ENCODE results near the gene FANCC.
"Not testable (repeated sequence)": the region's sequence is repeated elsewhere in the genome, so short reads cannot be mapped to it uniquely, and the experiment has no call there.

FANCC gene

DNA sequence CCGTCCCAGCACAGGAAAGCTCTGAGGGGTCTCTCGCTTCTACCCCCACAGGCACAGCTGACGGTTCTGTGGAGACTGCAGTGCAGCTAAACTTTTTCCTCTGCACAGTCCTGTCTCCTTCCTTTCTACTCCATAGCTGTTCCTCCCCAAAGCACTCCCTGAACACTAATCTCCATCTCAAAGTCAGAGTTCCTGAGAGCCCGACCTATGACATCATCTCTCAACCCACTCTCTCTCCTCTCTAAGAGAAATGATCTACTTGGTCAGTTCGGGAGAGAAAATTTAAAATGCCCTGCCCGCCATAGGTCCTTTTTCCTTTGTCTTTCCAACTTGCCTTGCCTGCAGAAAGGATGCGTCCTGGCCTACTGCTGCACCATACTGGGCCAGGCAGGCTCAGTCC, 90.6 kb downstream of the FANCC start:
- no peak for DNase-seq (ENCODE audit: low read depth)

DNA sequence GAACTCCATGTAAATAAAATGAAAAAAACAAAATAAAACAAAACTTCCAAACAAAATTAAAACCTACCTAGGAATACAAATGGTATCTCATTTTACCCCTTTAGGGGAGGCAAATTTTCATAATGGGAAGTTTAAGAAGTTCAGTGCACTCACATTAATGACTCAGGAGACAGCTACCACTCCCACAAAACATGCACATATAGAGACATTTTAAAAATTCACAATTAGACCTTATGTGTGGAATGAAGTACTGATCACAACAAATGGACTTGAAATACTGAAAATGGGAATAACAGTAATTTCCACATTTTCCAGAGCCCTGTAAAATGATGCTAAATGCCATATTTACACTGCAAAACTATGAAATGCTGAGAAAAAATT, 91.8 kb downstream of the FANCC start:
- no peak for DNase-seq (ENCODE audit: low read depth)

DNA sequence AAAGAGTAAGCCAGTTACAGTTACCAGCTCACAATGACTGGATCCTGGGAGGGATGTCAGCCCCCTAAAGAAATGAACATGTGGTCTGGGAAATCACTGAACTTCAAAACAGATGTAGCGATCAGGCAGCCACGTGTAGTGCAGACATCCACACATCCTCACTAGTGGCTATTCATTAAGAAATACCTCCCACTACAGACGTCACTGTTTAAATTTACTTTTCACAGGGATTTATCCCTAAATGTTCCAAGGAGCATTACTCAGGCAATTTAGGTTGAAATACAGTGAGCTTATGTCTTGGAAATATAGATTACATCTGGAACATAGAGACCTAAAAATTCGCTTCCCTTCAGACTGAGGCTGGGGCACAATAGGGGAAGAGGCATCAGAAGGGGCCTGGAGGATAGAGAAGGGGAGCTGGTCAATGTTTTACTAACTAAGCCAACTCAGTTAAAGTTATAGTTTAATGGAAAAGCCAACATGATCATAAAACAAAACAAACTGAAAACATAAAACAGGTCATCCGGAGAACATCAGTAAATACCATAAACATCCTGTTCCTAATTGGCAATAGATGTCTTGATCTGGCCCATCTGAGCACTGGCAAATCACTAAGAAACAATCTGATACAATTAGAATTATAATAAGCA, 92.3 kb downstream of the FANCC start:
- DNase-seq (ENCODE audit: low read depth) = no peak

DNA sequence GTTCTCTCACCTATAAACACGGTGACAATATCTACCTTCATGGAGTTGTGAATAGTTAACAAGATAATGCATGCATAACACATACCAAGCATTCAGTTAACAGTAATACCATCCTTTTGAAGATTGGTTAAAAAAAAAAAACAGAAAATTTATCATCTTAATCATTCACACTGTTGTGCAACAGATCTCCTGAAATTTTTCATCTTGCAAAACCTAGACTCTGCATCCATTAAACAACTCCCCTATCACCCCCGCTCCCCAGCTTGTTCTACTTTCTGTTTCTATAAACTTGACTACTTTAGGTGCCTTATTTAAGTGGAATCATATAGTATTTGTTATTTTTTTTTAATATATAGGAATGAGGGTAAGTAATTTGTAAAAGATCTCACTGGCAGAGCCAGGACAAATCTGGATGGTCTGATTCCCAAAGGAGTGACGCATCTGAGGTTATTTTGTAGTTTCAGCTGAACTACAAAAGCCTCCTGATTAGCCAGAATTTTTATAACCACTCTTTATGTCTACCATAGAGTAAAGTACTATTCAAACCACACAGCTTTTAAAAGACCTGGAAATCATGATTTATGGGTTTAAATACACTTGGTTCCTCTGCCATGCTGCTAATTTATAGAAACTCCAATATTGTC, 93.0 kb downstream of the FANCC start:
- DNase-seq (ENCODE audit: low read depth) = peak; percentile 62

DNA sequence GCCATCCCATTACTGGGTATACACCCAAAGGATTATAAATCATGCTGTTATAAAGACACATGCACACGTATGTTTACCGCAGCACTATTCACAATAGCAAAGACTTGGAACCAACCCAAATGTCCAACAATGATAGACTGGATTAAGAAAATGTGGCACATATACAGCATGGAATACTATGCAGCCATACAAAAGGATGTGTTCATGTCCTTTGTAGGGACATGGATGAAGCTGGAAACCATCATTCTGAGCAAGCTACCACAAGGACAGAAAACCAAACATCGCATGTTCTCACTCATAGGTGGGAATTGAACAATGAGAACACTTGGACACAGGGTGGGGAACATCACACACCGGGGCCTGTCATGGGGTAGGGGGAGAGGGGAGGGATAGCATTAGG, 97.2 kb downstream of the FANCC start:
- not testable (repeated sequence) for DNase-seq (ENCODE audit: low read depth)

DNA sequence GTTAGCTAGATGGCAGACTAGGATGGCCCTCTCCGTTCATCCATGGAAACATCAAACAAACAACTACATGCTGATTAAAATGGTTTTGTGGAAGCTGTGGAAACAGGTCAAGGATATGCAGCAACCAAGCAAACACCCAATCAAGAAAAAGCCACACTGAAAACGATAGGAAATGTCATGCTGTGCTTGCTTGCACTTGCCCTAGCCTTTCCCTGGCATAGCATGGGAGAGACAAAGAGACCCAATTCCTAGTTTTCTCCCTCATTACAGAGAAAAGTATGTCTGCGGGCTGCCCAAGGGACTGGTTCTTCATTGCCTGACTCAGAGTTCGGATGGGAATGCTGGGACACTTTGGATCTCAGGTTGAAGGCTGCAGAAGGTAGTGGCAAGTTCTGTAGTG, 98.7 kb downstream of the FANCC start:
- no peak for DNase-seq (ENCODE audit: low read depth)

DNA sequence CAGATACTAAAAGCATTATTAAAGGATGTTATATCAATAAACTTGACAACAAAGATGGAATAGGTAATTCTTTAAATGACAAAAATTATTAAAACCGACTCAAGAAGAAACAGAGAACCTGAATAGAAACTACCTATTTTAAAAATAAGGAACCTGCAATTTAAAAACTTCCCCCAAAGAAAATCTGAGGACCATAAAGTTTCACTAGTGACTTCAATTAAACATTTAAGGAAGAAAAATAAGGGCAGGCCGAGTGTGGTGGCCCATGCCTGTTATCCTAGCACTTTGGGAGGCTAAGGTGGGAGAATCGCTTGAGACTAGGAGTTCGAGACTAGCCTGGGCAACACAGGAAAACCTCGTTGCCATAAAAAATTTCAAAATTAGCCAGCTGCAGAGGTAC, 99.6 kb downstream of the FANCC start:
- no peak for DNase-seq (ENCODE audit: low read depth)

DNA sequence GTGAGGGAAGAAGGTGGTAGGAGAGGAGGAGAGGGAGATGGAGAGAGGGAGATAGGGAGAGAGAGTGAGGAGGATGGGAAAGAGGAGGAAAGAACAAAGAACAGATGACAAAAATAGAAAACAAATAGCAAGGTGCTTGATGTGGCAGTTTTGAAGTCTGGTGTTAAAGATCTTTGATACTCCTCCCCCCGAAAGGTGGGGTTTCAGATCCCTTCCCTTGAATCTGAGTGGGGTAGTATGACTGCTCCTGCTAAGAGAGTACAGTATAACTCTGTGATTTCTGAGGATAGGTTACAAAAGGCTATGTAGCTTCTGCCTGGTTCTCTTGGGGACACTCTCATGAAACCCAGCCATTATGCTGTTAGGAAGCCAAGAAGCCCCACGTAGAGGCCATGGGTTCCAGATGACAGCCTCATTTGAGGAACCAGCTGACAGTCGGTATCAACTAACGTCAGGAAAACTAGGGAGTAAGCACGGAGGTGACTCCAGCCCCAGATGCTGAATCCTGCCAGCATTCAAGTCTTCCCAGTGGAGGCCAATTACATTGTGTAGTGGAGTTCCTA, 102.1 kb downstream of the FANCC start:
- no peak for DNase-seq (ENCODE audit: low read depth)

DNA sequence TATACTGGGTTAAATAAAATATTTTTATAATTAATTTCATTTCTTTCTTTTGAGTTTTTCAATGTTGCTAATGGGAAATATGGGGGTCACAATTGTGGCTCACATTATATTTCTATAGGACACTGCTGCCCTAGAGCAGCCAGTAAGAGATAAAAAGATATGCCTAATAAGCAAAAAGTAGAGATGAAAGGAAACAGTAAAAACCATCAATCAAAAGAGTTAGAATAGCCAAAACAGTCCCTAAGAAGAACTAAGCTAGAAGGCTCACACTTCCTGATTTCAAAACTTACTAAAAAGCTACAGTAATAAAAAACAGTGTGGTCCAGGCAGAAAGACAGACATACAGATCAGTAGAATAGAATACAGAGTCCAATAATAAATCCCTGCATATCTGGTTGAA, 104.4 kb downstream of the FANCC start:
- DNase-seq (ENCODE audit: low read depth) = no peak

DNA sequence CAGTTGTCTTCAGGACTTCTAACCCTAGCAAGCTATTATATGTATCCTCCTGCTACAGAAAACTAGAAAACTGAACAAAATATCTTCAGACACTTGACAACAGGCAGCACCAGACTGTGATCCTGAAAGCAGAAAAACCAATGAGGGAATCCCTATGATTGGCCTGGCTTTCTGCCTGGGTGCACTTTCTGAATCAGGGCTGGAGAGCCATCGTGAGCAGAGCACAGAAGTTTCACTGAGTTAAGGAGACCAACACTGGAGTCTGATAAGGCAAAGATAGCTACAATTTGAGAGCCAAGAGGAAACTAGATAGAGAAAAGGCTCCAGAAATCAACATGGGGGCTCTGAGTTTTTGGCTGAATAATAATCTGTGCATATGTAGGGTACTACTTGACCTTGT, 106.5 kb downstream of the FANCC start:
- DNase-seq (ENCODE audit: low read depth) = no peak

DNA sequence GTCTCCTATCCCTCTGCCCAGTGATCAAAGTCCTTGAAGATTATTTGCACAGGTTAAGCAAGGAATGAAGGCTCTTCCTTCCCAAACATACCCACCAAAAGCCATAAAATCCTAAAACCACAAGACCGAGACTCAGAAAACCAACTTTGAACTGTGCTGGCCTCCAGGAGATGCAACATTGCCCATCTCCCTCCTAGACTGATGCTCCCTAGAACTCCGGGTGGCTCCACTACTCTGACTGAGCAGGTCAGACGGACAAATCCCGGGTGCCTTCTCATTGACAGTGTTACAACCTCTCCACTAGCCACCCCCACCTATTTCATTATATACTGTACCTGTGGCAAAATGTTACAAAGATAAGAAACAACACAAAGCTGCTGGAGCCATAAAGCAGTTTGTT, 110.1 kb downstream of the FANCC start:
- DNase-seq (ENCODE audit: low read depth) = no peak

DNA sequence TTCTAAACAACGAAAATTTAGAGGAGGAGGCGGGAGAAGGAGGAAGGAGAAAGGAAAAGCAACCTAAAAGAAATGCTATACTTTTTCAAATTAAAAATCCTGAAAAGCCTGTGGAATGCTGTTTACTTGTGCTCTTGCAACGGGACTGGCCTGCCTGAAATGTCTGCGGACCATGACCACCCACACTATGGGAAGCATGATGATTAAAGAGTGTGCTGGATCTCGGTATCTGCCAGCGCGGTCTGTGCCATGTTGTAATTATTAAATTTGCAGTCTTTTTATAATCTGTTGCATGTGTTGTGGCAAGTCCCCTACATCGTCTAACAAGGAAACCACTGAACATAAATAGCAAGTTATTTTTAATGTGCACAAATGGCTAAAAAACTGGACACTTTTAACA, 111.4 kb downstream of the FANCC start:
- DNase-seq (ENCODE audit: low read depth) = peak; percentile 51

DNA sequence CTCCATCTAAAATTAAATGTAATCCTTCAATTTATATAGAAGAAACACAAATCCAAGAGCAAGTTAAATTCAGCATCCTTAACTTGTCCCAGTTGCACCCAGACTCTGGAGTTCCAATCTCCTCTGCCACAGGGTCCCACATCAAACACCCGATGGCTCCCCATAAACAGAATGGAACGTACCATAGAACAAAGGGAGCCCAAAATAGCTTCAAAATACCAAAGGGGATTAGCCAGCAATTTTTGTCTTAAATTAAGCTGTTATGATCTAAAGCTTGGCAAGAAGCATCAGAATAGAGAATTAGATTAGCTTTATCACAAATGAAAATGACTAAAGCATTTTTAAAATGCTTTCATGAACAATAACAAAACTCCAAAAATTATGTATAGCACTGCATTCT, 112.8 kb downstream of the FANCC start:
- DNase-seq (ENCODE audit: low read depth) = no peak

DNA sequence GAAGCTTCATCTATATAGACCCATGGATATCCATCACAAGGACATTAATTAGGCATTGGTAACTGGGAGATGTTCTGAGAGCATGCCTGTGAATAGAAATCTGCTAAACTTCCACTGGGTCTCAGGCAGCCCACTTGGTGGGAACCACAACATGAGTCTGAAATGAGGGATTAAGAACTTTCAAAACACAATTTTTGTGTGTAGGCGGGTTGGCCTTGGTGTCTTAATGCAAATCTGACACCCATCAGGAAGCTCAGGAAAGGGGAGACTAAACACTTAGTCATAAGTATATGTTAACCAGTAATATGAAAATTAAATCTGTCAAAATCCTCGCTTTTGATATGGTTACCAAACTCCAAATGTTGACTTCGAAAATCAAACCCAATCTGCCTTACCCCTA, 113.2 kb downstream of the FANCC start:
- no peak for DNase-seq (ENCODE audit: low read depth)

DNA sequence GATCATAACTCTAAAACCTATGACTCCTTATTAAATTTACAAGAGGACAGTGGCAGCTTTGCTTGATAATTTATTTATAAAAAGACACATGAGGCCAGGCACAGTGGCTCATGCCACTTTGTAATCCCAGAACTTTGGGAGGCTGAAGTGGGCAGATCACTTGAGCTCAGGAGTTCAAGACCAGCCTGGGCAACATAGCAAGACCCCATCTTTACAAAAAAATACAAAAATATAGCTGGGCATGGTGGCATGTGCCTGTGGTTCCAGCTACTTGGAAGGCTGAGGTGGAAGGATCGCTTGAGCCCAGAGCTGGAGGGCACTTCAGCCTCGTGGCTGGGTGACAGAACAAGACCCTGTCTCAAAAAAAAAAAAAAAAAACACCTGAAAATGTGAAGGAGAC, 114.5 kb downstream of the FANCC start:
- DNase-seq (ENCODE audit: low read depth) = not testable (repeated sequence)

DNA sequence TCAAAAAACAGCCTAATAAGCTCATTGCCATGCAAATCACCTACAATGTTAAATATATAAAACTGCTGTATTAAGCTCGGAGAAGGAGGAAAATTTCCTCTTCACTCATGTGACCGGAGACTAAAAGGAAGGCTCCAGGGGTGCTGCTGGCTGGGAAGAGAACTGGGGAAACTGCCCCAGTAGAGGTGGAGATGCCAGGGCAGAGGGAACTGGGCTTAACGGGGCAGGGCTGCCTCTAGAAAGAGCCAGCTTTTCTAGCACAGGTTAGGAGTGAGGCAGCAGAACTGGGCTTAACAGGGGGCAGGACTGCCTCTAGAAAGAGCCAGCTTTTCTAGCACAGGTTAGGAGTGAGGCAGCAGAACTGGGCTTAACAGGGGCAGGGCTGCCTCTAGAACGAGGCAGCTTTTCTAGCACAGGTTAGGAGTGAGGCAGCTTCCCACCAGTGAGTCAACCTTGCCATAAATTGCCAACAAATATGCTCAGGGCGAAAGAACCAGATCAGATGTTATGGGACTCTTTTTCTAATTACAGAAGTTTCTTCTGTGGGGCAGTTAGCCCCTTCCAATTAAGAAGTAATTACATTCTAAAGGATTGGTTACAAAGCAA, 115.3 kb downstream of the FANCC start:
- DNase-seq (ENCODE audit: low read depth) = no peak

DNA sequence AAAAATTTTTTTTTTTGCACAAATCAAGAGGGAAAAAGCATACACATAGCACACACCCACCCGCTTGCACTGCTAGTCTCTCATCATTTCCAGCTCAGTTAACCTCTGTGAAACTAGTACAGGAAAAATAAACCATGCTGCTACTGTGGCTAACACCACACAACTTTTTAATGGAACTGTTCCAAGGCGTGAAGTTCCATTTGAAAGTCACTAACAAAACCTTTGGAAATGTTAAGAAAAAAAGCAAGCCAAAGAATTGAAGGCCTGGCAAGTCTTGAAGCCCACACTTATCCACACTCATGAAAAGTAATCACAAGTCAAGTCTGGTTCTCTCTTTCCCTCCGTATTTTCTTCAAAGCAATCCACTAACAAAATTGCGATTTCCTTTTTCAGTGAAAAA, 116.3 kb downstream of the FANCC start:
- peak; percentile 6 for DNase-seq (ENCODE audit: low read depth)

DNA sequence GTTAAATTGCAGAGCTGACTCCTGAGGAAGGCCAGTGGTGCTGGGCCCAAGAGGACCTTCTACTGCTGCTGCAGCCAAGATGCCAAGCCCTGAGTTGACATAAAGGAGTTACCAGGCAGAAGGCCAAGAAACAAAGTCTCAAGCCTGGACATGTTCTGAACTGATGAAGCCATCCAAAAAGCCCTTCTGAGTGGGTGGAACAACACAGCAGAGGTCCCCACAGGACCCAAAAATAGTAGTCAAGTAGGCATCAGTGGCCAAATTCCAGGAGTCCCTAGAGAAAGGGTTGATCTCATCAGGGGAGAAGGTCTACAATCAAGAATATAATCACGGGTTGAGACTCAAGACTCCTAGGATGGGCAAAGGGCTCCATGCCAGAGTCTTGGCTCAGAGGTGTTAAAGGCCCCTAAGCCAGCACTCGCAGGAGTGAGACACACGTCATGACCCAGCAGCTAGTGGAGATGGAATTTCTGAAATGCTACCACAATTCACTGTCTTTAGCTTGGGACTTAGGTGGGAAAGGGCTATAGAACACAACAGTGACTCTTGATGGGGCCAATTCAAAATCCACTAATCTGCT, 119.7 kb downstream of the FANCC start:
- DNase-seq (ENCODE audit: low read depth) = no peak

DNA sequence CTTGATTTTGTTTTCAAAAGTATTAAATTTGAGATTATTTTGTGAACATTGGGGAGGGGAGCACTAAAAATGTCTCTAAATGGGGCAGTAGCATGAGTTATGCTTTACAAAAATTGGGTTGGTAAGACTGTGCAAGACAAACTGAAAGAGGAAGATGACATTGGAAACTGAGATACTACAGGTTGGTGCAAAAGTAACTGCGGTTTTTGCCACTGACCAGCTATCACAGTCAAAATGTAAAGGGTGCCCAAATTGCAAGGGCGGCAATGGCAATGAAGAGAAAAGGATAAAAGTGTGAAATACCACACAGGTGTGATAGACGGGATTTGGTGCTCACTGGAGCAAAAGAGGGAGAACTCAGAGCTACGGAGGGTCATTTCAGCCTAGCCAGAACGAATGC, 124.0 kb downstream of the FANCC start:
- DNase-seq (ENCODE audit: low read depth) = no peak

DNA sequence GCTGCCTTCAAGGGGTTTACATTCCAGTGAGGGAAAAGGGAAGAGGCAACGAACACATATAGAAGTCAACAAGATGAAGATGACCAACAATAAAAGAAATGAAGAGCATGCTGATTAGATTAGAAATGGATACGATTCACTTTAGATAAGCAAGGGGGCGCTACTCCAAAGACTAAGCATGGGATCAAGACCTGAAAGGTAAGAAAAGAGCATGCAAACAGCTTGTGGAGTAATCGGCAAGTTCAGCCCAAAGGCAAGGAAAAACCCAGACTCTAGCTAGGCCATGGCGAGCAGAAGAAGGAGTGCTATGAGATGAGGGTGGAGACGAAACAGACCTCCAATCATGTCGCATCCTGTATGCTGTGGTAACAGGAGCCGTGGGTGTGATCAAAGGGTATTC, 124.4 kb downstream of the FANCC start:
- no peak for DNase-seq (ENCODE audit: low read depth)

DNA sequence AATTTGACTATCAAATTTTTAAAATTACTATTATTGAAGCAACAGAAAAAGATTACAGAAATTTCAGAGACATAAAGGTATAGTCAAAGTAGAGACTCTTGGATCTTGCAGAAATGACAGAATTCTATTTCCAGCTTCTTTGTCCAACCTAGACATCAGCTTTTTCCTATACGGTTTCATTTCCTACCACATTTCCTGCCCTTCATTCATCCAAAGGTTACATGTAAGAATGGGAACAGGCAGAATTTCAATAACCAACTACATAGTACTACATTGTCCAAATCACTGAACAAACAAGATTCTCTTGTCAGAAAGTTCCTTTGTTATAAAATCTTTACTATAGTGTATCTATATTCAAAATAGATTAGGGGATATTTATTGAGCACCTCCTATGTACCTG, 124.9 kb downstream of the FANCC start:
- DNase-seq (ENCODE audit: low read depth) = no peak

DNA sequence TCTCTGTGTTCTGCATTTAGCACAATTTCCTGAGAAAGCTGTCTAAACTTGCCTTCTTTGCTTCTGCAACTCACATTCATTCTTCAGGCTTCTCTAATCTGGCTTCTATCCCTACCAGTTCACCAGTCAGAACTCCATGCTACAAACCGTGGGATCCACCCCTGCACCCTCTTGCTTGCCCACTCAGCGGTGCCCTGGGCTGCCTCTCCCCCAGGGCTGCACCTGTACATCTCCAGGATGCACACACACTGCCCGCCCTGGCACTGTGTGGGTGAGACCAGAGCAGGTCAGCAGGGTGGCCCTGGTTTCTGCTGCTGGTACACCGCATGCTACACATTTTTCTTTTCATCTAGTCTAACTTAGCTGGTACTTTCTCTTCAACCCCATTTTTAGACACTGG, 127.1 kb downstream of the FANCC start:
- DNase-seq (ENCODE audit: low read depth) = no peak

All from iris pigment epithelial cell (primary cell).